ENCODE measurements around the gene CYP2E1. TPM values are rescaled to one million over a fixed set of nuclear protein-coding genes. Genes with fewer than 3 reads are reported as not detected.

Gene CYP2E1
- total RNA-seq (2013; cell fraction: nucleolus; rRNA removed), result 2.5 and 2.6 TPM in 2 replicates
- total RNA-seq (2014; rRNA removed), result 0.17 TPM in 1 of 2 replicates, not detected in the other
- not detected in 2 replicates for total RNA-seq (2014; rRNA removed; fragmentation: Illumina TruSeq; extraction: Trizol)
- total RNA-seq (2021), result 0.96 and 1.9 TPM in 2 replicates
- not detected for polyA plus RNA-seq (2011; ENCODE audit: low read depth)
- polyA plus RNA-seq (2011; rRNA removed), result 0.48 and 0.82 TPM in 2 replicates
- 0.45 and 0.60 TPM in 2 replicates for polyA plus RNA-seq (2011; cell fraction: cytosol; rRNA removed)
- 4.6 and 4.7 TPM in 2 replicates for polyA plus RNA-seq (2011; cell fraction: nucleus; rRNA removed)
- polyA plus RNA-seq (2012), result 0.16 and 0.18 TPM in 2 replicates
- 0.10 and 0.92 TPM in 2 replicates for polyA plus RNA-seq (2014; fragmentation: Illumina TruSeq; extraction: Trizol)
- under 1 TPM; 0.09 to 0.31 TPM for polyA plus RNA-seq (2014; fragmentation: Nextera tagmentation; extraction: Ambion mirVana)
- 0.28 TPM in 1 of 2 replicates, not detected in the other for polyA plus RNA-seq (2014; rRNA removed)
- polyA plus RNA-seq (2016; fragmentation: Nextera tagmentation; extraction: Ambion mirVana), result not detected
- polyA minus RNA-seq (2011; rRNA and poly(A)+ RNA removed), result 0.41 TPM in 1 of 2 replicates, not detected in the other
- not detected in 2 replicates for polyA minus RNA-seq (2011; cell fraction: cytosol; rRNA and poly(A)+ RNA removed)
- polyA minus RNA-seq (2011; cell fraction: nucleus; rRNA and poly(A)+ RNA removed), result 0.97 and 1.1 TPM in 2 replicates
- percentile 36 among the genes with signal in this experiment for Bru-seq, nascent RNA
- percentile 48 among the genes with signal in this experiment for BruChase-seq, experiment 1, labeled RNA remaining after a 6-hour chase
- percentile 48 among the genes with signal in this experiment for BruChase-seq, experiment 2, labeled RNA remaining after a 2-hour chase
- long read RNA-seq, experiment 1, result 0 reads
- long read RNA-seq, experiment 2, partial matches to known transcripts, result 0 of 1 reads
- long read RNA-seq, experiment 2, other reads (novel, unspliced or antisense), result 1 of 1 reads

- Histone ChIP-seq H3K36me3 (ENCODE audit: control insufficient read depth in 2 of 2, insufficient read depth in 2 of 2, low read length in 1 of 2) (no peaks in the 10 kb centered on the region), H3K27ac (ENCODE audit: control insufficient read depth, insufficient read depth) (no peak within 1 kb of the TSS), H3K9ac (ENCODE audit: control insufficient read depth, insufficient read depth, low read length) (no peak within 1 kb of the TSS), H2AFZ (ENCODE audit: control insufficient read depth, low read depth, low read length) (no peak within 1 kb of the TSS), H4K20me1 (ENCODE audit: control insufficient read depth, insufficient read depth) (no peaks in the 10 kb centered on the region), H3K27me3 (replicated peaks in 1 of 2; ENCODE audit: control insufficient read depth in 2 of 2, insufficient read depth in 2 of 2, low read length in 1 of 2) (peaks cover 4 to 6% of the 10 kb centered on the region in 2 experiments; a peak in 3 of 4 replicates), H3K4me2 (ENCODE audit: control insufficient read depth, insufficient read depth) (no peak within 1 kb of the TSS), H3K79me2 (ENCODE audit: control insufficient read depth, insufficient read depth, low read length) (no peaks in the 10 kb centered on the region), H3K4me3 (no peak within 1 kb of the TSS), H3K9me3 (replicated peaks; ENCODE audit: control insufficient read depth, insufficient read depth, low read length) (no peaks in the 10 kb centered on the region; the same call in 2 of the 3 replicates), H3K4me1 (ENCODE audit: control insufficient read depth, insufficient read depth, low read length) (no peaks in the 10 kb centered on the region)
- FAIRE-seq (no peak), ATAC-seq (no peak), DNase-seq (ENCODE audit: low read depth, low spot score) (no peak)
- CTCF ChIA-PET, result no interaction called here
- no TSS peak for BruUV-seq (replicated peaks)
- POLR2A ChIA-PET, result no interaction called here
- intact Hi-C loops (cut with micrococcal nuclease; ENCODE audit: unreplicated experiment), result no loop called here
- SMC1A ChIA-PET (ENCODE audit: uncharacterized antibody, unreplicated experiment), result no interaction called here
- in situ Hi-C loops (cut with MboI), result no loop called here
- WGBS (ENCODE audit: insufficient coverage, insufficient replicate concordance, low lambda C conversion rate, missing lambda C conversion rate), result 53% methylated on average over 16 of the region's 16 CpGs
- RAD21 ChIA-PET (ENCODE audit: unreplicated experiment), result no interaction called here
- TF ChIP-seq GABPA (IDR thresholded peaks at IDR 0.05; ENCODE audit: low read depth), result no peak
- TF ChIP-seq NBN (IDR thresholded peaks at IDR 0.05), result no peak
- no peak for TF ChIP-seq BRCA1 (IDR thresholded peaks at IDR 0.05; ENCODE audit: low read depth, low read length)
Observed at GRCh38 chr10:133526957-133527588, at the start of gene CYP2E1. Gene CYP2E1 (plus strand): TSS chr10:133527363. CDS start chr10:133527396, 33 bp downstream.

All from GM12878 (cell line).